K562 (cell line): Measurements from ENCODE around the gene SLC13A4.

ENCODE experiments used
- CREM ChIP-seq: IDR thresholded peaks from 2 replicates; pipeline ENCODE4 v1.6.1; 2014; ENCODE audit warnings: antibody characterized with exemption, low read depth
- CTCF ChIP-seq, 3 experiments: IDR thresholded peaks in 2 of 3; conservative IDR thresholded peaks in 1 of 3; 2 replicates each; pipeline ENCODE4 v1.5.1; 2011 to 2012; ENCODE audit warnings: low read length in 3 of 3, mild to moderate bottlenecking in 3 of 3, control low read depth in 2 of 3, improper control_type of control experiment in 1 of 3, inconsistent platforms in 1 of 3, low read depth in 1 of 3, mixed read lengths in 1 of 3, moderate library complexity in 1 of 3; ENCODE audit not compliant: insufficient read depth in 2 of 3
- FOXP4 ChIP-seq: sonication (generic); formaldehyde crosslinking; IDR thresholded peaks from 2 replicates; pipeline ENCODE4 v1.8.0; 2022; ENCODE audit warnings: mild to moderate bottlenecking, missing genetic modification reagents, borderline replicate concordance
- IFI16 ChIP-seq: fragments of 250-450 bp; sonication (Bioruptor Pico); IDR thresholded peaks from 2 replicates; pipeline ENCODE4 v2.1.2; 2022; ENCODE audit warnings: mild to moderate bottlenecking, inconsistent platforms
- JUN ChIP-seq, 2 experiments: sonication (generic) in 1 of 2; formaldehyde crosslinking in 1 of 2; IDR thresholded peaks; 2 replicates each; pipeline versions ENCODE4 v1.6.1 to v1.8.0; 2012 to 2022; ENCODE audit warnings: borderline replicate concordance in 2 of 2, mild to moderate bottlenecking in 2 of 2, improper control_type of control experiment in 1 of 2, low read depth in 1 of 2, low read length in 1 of 2, missing genetic modification reagents in 1 of 2
- JUNB ChIP-seq: fragments of 450-650 bp; formaldehyde crosslinking; conservative IDR thresholded peaks from 2 replicates; pipeline ENCODE4 v1.4.0; 2020; ENCODE audit warnings: mild to moderate bottlenecking
- KAT2B ChIP-seq: IDR thresholded peaks from one replicate; pipeline ENCODE4 v1.6.1; 2012; ENCODE audit warnings: low read depth, mild to moderate bottlenecking, control low read depth, inconsistent platforms, low read length, moderate library complexity
- TOE1 ChIP-seq, 2 experiments: fragments of 450-650 bp in 1 of 2; sonication (generic) in 1 of 2; formaldehyde crosslinking in 1 of 2; IDR thresholded peaks; 2 replicates each; pipeline versions ENCODE4 v1.7.1 to v1.8.0; 2016 to 2022; ENCODE audit warnings: borderline replicate concordance in 2 of 2, mild to moderate bottlenecking in 2 of 2, antibody characterized with exemption in 1 of 2, inconsistent platforms in 1 of 2, low read depth in 1 of 2, missing genetic modification reagents in 1 of 2, moderate library complexity in 1 of 2
- TF ChIP-seq, protein P1 (sequence below), 2 experiments: fragments of 450-650 bp; IDR thresholded peaks; 2 replicates each; pipeline ENCODE4 v1.6.1; 2016

DNA sequence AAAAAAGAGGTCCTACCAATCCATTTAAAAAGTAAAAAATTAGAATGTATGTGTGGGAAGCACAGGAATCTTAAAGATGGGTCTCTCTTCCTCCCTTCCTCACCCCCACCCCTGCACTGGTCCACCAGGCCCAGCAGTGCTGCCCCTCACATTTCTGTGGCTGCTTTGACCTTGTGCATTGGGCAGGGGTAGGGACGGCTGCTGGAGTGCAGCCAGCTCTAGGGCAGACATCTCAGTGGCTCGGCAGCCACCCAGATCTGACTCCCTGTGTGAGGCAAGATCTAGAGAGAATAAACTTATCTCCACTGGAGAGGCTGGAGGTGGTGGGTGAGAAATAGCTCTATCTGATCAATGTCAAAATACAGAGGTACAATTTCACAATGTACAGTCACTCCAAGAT lies 13.9 kb upstream of the SLC13A4 start:
- TF ChIP-seq CTCF (IDR thresholded peaks at IDR 0.05 in 2 of 3, conservative IDR thresholded peaks at IDR 0.05 in 1 of 3; ENCODE audit: insufficient read depth in 2 of 3, low read depth in 1 of 3, low read length in 3 of 3) (no peak), JUN (IDR thresholded peaks at IDR 0.05; ENCODE audit: borderline replicate concordance, low read depth, low read length) (no peak), JUN (CRISPR knock-in tag; IDR thresholded peaks at IDR 0.05; ENCODE audit: borderline replicate concordance) (no peak), CREM (no peak), TOE1 (IDR thresholded peaks at IDR 0.05; ENCODE audit: borderline replicate concordance) (no peak), TOE1 (CRISPR knock-in tag; IDR thresholded peaks at IDR 0.05; ENCODE audit: borderline replicate concordance, low read depth) (no peak), IFI16 (no peak), JUNB (no peak), FOXP4 (no peak), KAT2B (no peak)
- TF ChIP-seq, protein P1, sequence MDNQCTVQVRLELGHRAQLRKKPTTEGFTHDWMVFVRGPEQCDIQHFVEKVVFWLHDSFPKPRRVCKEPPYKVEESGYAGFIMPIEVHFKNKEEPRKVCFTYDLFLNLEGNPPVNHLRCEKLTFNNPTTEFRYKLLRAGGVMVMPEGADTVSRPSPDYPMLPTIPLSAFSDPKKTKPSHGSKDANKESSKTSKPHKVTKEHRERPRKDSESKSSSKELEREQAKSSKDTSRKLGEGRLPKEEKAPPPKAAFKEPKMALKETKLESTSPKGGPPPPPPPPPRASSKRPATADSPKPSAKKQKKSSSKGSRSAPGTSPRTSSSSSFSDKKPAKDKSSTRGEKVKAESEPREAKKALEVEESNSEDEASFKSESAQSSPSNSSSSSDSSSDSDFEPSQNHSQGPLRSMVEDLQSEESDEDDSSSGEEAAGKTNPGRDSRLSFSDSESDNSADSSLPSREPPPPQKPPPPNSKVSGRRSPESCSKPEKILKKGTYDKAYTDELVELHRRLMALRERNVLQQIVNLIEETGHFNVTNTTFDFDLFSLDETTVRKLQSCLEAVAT (IDR thresholded peaks at IDR 0.05), result no peak
